ENCODE measurements around the gene CBLN2.

Gene CBLN2

GRCh38 chr18:72572896-72573295 lies 28.8 kb upstream of the CBLN2 start:
- H2AFZ ChIP-seq (ENCODE audit: low read depth), result no peak overlapping the region
- H3K4me3 ChIP-seq (IDR thresholded peaks at IDR 0.05; ENCODE audit: insufficient read depth, low read depth, low read length), result no peak overlapping the region
- no peak overlapping the region for H3K27ac ChIP-seq
- no peak overlapping the region for H3K9ac ChIP-seq
- H3K27me3 ChIP-seq (ENCODE audit: insufficient read depth, low read depth), result no peaks in the 10 kb centered on the region
- no peaks in the 10 kb centered on the region for H3K4me1 ChIP-seq (ENCODE audit: low read depth, poor library complexity, severe bottlenecking)
- no peaks in the 10 kb centered on the region for H4K20me1 ChIP-seq (ENCODE audit: insufficient read depth)
- H3K4me2 ChIP-seq, result no peak overlapping the region
- H3K79me2 ChIP-seq (ENCODE audit: insufficient read depth, low read depth), result no peaks in the 10 kb centered on the region
- no peaks in the 10 kb centered on the region for H3K36me3 ChIP-seq (ENCODE audit: insufficient read depth)
- no peak for TF ChIP-seq CTCF (conservative IDR thresholded peaks at IDR 0.05; ENCODE audit: low read depth, low read length)

- Histone ChIP-seq H3K27me3 (ENCODE audit: insufficient read depth, low read depth) (no peaks in the 10 kb centered on the region), H3K4me1 (ENCODE audit: low read depth, poor library complexity, severe bottlenecking) (no peaks in the 10 kb centered on the region), H2AFZ (ENCODE audit: low read depth) (no peak overlapping the region), H4K20me1 (ENCODE audit: insufficient read depth) (no peaks in the 10 kb centered on the region), H3K36me3 (ENCODE audit: insufficient read depth) (no peaks in the 10 kb centered on the region), H3K4me2 (no peak overlapping the region), H3K4me3 (IDR thresholded peaks at IDR 0.05; ENCODE audit: insufficient read depth, low read depth, low read length) (no peak overlapping the region), H3K27ac (no peak overlapping the region), H3K79me2 (ENCODE audit: insufficient read depth, low read depth) (no peaks in the 10 kb centered on the region), H3K9ac (no peak overlapping the region)
- TF ChIP-seq CTCF (conservative IDR thresholded peaks at IDR 0.05; ENCODE audit: low read depth, low read length), result no peak
Measured at GRCh38 chr18:72566290-72566689, 22.1 kb upstream of the CBLN2 start.

- TF ChIP-seq CTCF (conservative IDR thresholded peaks at IDR 0.05; ENCODE audit: low read depth, low read length), result no peak
- no peak overlapping the region for H3K9ac ChIP-seq
- H3K27me3 ChIP-seq (ENCODE audit: insufficient read depth, low read depth), result no peaks in the 10 kb centered on the region
- H3K4me3 ChIP-seq (IDR thresholded peaks at IDR 0.05; ENCODE audit: insufficient read depth, low read depth, low read length), result no peak overlapping the region
- H2AFZ ChIP-seq (ENCODE audit: low read depth), result no peak overlapping the region
- no peak overlapping the region for H3K27ac ChIP-seq
- no peaks in the 10 kb centered on the region for H3K4me1 ChIP-seq (ENCODE audit: low read depth, poor library complexity, severe bottlenecking)
- H3K36me3 ChIP-seq (ENCODE audit: insufficient read depth), result no peaks in the 10 kb centered on the region
- no peaks in the 10 kb centered on the region for H3K79me2 ChIP-seq (ENCODE audit: insufficient read depth, low read depth)
- no peak overlapping the region for H3K4me2 ChIP-seq
- H4K20me1 ChIP-seq (ENCODE audit: insufficient read depth), result no peaks in the 10 kb centered on the region
Measured at GRCh38 chr18:72555968-72556367, 11.8 kb upstream of the CBLN2 start.

- Histone ChIP-seq H3K4me2 (no peak overlapping the region), H3K9ac (no peak overlapping the region), H3K27ac (no peak overlapping the region), H3K4me1 (ENCODE audit: low read depth, poor library complexity, severe bottlenecking) (no peaks in the 10 kb centered on the region), H3K79me2 (ENCODE audit: insufficient read depth, low read depth) (no peaks in the 10 kb centered on the region), H3K4me3 (IDR thresholded peaks at IDR 0.05; ENCODE audit: insufficient read depth, low read depth, low read length) (no peak overlapping the region), H3K27me3 (ENCODE audit: insufficient read depth, low read depth) (no peaks in the 10 kb centered on the region), H2AFZ (ENCODE audit: low read depth) (no peak overlapping the region), H4K20me1 (ENCODE audit: insufficient read depth) (no peaks in the 10 kb centered on the region), H3K36me3 (ENCODE audit: insufficient read depth) (no peaks in the 10 kb centered on the region)
- TF ChIP-seq CTCF (conservative IDR thresholded peaks at IDR 0.05; ENCODE audit: low read depth, low read length), result no peak
Measured at GRCh38 chr18:72555101-72555500, 11.0 kb upstream of the CBLN2 start.
